Hematopoietic multipotent progenitor cell treated with erythropoietin and hydrocortisone succinate and interleukin-3 and kit ligand, for 6 days (in vitro differentiated cells): ENCODE measurements around the gene FAM3B.
"Not testable (repeated sequence)": the region's sequence is repeated elsewhere in the genome, so short reads cannot be mapped to it uniquely, and the experiment has no call there.

Source experiments
- DNase-seq: peaks from one replicate; pipeline ENCODE4 v3.0.0-alpha.2; 2015

FAM3B gene

DNA sequence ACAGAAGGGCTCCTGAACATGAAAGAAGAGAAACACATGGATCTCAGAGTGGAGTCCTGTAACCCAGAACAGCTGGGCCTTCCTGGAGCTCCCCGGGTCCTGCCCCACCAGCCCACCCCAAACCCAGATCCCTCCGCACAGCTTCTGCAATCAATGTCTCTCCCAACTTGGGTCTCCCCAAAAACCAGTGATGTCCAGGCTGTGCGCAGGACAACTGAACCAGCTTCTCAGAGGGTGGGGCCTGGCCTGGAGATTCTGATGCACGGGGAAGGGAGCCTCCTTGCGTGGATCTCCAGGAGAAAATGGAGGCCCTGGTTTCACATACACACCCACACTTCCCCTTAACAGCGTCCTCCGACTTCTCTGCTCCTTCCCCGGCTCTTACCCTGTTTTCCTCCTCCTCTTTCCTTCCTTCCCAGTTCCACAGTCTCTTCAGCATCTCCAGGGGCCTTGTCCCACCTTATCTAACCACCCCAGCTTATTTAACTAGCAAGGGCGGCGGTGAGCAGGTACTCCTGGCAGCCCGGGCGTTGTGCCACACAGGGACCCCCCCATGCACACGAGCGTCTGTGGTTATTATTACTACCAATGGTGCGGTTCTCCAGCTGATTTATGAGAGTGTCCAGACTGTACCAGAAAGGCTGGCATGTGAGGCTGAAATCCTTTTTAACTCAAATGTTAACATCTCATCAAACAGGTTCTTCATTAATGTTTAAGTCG lies 34.0 kb downstream of the FAM3B start:
- no peak for DNase-seq

DNA sequence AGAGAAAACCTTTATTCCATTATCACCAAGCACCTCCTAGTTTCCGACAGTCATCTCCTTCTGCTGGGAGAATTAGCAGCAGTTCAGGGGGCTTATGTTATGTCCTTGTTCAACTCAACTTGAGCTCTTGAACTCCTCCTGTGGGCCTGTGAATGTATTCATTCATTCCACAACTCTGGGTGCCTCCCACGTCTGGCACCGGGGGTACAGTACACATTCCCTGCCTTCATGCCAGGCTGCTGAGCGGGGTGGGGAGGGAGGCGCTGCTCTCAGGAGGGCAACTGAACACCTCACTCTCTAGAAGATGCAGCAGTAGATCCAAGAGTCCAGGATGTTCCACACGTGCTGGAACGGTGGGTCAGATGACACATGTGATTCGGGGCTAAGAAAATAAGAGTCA lies 40.9 kb downstream of the FAM3B start:
- no peak for DNase-seq

DNA sequence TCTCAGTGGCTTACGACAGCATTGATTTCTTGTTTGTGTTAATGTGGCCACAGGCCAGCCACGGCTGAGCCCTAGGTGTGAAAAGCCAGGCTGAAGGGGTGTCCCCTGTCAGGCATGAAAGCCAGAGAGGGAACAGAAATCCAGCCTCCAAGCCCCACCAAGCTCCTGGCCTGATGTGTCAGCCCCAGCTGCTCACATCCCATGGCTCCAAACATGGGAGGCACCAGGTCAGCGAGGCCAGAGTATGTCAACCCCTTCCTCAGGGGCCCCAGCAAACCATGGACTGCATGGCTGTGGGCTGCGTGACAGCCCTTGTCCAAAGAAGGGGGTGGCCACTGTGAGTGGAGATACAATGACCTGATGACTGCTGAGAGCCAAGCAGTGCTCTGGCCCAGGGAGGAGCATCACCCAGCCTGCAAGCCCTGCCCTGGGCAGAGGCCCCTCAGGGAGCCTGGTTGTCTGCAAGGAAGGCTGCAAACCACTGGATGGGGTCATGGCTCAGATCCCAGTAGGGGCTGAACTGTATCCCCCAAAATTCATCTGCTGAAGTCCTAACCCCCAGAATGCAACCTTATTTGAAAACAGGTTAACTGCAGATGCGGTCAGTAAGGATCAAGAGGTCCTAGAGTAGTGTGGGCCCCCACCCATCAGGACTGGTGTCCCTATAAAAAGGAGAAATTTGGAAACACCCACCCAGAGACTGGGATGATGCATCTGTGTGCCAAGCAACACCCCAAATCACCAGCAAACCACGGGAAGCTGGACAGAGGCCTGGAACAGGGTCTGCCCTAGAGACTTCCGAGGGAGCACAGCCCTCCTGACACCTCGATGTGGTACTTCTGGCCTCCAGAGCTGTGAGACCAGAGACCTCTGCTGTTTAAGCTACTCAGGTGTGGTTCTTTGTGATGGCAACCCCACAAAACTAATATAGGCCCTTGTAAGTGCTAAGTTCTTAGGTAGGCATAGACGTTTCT lies 41.9 kb downstream of the FAM3B start:
- DNase-seq = no peak

DNA sequence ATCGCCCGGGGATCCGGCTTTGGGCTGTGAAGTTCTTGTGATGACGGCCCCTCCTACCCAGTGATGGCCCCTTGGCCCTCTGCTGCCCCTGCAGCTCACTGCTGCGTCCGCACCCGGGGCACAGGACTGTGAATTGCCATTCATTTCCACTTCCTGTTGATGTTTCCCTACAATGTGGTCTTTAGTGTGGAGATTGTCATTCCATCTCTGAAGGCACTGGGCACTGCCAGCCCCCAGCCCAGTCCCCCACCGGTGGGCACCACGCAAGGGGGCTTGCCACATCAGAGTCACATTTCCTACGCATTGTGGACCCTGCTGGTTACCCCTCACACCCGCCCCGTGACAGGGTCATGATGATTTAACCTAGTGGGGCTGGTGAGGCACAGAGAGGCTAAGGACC lies 42.7 kb downstream of the FAM3B start:
- DNase-seq = no peak

DNA sequence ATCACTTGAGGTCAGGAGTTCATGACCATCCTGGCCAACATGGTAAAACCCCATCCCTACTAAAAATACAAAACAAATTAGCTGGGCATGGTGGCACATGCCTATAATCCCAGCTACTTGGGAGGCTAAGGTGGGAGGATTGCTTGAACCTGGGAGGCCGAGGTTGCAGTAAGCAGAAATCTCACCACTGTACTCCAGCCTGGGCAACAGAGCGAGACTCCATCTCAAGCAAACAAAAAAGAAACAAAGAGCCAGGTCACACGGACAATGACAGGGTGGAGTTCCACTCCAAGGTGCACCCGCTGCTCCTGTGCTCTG lies 43.1 kb downstream of the FAM3B start:
- not testable (repeated sequence) for DNase-seq

DNA sequence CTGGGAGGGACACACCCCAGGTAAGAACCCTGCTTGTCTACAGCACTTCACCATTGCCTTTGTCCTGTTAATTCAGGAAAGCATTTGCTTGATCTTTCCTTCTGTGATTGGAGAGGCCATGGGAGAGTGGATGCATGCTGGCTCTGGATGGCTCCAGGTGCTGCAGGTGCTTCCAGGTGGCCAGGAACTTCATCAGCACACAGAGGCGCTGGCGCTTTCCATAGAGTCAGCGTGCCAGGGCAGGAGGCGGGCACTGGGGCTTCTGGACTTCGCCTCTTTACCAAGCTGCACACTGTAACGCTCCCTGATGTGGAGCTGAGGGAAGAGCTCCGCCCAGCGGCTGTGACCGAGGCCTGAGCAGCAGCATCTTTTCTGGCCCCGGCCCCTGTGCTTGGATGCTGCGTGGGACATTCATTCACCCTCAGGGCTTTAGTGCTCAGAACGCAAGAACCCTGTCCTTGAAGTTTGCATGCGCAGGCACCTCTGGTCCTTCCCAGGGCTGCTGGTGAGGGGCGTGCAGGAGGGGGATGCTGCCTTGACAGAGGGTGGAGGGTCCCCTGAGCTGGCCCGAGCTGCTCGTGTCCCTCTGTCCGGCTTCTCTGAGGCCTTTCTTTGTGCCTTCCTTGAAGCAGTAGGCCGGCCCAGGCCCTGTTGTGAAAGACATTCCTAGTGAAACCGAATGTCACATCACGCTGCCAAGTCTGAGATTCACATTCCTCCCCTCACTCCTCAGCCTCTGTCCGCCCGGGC lies 43.6 kb downstream of the FAM3B start:
- DNase-seq = no peak

DNA sequence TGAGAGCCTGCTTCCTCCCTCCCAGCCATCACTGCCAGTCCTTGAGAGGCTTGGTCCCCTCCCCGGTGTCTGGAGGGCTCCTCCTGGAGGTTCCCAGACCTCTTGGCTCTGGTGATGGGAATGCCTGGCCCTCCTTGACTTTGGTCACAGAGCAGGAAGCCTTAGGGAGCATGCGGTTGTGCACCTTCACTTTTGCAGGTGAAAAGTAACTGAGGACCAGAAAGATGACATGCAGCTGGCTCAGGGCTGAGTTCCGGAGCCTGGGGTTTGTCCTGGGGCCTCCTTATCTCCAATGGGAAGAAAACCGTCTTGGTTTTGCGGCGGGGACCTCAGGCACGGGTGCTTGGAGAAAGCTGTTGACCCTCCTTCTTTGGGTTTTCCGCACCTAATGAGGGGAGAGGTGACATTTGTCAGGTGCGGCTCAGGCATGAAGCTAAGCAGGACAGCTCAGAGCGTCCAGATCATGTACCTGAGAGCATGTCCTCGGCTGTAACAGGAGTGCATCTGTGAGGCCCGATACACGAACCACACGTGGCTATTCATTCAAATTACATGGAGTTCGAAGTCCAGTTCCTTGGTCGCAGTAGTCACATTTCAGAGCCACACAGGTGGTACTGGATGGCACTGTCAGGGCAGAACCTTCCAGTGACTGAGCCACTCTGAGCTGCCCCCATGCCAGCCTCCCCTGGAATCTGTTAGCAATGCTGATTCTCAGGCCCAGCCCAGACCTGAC lies 44.6 kb downstream of the FAM3B start:
- no peak for DNase-seq

DNA sequence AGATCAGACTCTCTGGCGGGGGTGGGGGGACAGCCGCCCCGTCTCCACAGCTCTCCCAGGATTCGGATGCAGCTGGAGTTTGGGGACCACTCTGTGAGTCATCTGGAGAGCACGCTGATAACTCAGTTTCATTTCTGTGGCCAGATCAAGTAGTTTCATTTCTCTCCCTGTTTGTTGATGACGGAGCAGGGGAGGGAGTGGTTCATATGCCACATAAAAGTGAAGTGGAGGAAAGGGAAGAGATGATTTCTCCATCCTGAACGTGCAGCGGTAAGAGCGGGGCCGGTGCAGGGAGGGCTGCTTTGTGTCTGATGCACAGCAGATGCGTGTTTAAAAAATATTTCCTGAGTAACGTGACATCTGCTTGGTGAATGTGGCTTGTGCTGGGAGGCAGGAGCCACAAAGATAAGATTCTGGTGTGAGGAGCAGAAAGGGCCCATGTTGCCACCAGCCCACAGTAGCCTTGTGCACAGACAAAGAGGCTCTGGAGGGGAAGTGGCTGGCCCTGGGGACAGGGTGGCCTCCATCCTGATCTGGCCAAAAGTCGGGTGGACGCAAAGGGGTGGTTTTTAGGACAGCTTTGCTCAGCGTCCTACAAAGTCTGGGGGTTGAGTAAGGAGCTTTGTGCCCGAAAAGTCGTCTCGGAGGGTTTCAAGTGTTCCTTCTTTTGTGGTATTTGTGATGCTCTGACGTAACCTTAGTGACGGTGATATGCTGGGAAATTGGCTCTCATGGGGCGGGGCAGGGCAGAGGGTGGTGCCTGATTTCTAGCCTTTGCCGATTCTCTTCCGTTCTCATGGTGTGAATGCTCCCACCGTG lies 45.4 kb downstream of the FAM3B start, which contains the start of gene MX2:
Gene MX2 (plus strand): TSS at position 242 of the 819 bp plus-strand sequence. CDS start 14,880 bp downstream, outside the sequence.
- DNase-seq = peak; percentile 75

DNA sequence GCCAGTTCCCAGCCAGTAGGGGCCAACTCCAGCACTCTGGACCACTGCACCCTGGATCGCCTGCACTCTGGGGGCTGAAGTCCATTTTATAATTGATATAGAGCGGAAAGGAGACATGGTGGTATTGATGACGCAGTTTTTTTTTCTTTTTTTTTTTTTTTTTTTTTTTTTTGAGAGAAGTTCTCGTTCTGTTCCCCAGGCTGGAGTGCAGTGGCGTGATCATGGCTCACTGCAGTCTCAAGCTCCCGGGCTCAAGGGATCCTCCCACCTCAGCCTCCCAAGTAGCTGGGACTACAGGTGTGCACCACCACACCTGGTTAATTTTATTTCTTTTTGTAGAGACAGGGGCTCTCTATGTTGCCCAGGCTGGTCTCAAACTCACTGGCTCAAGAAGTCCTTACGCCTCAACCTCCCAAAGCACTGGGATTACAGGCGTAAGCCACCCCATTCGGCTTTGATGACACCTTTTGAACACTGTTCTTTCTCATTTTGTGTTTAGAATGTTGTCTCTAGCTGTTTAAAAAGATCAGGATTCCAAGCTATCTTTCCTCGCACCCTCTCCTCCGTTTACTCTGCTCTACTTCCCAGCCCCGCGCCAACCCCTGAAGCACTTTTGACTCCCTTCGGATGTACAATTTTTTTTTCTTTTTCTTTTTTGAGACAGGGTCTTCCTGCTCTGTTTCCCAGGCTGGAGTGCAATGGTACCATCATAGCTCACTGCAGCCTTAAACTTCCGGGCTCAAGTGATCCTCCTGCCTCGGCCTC lies 46.2 kb downstream of the FAM3B start:
- DNase-seq = no peak

DNA sequence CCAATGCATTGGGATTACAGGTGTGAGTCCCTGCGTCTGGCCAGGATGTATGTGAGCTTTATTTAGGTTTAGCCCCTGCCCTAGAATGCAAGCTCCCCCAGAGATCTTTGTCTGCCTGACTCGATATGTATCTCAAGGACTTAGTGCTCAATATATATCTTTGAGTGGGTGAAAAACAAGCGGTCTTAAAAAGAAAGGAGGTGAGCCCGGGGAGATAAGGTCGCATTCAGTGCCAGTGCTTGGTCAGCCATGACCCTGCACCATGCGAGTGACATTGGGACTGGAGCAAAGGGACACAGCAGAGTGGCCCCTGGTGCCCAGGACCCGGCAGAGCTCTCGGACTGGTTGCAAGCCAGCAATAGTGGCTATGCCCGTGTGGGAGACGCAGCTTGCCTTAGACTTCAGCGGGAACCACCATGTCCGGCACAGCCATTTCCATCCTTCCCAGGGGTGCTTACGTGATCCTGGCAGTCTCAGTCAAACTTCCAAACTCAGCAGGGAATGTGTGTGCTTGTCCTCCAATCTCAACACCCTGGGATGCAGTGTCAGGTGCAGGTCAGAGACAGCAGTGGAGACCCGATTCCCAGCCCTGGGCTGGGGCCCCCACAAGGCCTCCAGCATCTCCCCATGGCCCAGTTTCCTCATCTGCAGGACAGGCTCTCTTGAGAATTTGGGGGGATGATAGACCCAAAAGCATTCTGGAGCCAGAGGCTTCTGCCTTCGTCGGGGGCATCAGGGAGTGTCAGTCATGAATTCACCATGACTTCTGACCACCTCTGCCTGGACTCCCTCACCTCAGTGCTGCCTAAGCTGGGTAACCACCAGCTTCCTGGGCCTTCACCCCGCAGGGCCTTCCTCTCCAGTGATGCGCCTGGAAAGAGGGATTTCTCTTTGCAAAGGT lies 47.0 kb downstream of the FAM3B start:
- no peak for DNase-seq

DNA sequence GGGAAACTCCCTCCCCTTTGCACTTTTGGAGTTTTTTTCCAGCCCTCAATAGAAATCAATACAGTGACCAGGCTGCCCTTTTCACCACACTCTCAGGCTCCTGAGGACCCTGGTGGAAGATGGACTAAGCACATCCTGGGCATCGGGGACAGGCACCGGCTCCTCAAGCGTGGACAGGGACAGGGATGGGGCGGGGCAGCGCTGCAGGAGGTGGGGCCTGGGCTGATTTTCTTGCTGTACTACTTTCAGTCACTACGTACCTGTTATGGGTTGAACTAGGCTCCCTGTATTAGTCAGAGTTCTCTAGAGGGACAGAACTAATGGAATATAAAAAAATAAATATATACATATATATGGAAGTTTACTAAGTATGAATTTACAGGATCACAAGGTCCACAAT lies 47.7 kb downstream of the FAM3B start:
- no peak for DNase-seq

DNA sequence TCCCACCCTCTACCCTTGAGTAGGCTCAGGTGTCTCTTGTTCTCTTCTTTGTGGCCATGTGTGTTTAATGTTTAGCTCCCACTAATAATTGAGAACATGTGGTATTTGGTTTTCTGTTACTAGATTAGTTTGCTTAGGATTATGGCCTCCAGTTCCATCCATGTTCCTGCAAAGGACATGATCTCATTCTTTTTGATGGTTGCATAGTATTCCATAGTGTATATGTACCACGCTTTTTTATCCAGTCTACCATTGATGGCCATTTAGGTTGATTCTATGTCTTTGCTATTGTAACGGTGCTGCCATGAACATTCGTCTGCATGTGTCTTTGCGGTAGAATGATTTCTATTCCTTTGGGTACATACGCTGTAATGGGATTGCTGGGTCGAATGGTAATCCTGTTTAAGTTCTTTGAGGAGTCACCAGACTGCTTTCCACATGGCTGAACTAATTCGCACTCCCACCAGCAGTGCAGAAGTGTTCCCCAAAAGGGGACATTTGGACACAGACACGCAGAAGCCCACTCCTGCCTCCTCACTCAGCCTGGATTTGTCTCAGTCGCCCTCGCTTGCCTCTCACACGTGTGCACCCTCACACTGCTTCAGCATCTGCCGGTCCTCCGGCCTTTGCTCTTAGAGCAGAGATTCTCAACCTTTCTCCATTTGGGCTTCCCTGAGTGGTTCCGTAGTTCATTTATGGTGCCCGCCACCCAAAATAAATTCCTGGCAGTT lies 48.9 kb downstream of the FAM3B start:
- no peak for DNase-seq

DNA sequence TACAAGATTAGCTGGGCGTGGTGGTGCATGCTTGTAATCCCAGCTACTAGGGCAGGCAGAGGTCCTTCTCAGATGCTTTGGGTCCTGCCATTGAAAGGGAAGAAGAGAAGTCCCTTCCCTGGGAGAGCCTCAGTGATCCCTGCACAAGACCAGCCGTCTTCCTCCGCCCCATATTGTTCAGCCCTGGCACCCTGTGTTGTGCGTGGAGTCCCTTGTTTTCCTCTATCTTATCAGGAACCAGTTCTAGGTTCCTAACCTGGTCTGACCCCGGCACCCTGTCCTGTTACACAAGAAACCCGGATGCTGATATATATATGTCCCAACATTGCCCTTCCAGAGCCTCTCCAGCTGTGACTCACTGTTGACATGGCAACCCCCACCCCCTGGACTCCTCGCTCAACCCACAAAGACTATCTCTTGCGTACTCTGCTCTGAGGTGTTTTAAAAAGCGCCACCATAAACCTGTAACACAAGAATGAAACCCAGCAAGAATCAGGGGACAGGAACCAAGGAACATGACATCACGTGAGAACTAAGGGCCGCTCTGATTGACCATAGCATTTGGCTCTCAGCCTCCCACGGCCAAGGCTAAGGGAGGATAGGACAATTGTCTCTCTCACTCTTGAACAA lies 50.0 kb downstream of the FAM3B start:
- peak; percentile 20 for DNase-seq

DNA sequence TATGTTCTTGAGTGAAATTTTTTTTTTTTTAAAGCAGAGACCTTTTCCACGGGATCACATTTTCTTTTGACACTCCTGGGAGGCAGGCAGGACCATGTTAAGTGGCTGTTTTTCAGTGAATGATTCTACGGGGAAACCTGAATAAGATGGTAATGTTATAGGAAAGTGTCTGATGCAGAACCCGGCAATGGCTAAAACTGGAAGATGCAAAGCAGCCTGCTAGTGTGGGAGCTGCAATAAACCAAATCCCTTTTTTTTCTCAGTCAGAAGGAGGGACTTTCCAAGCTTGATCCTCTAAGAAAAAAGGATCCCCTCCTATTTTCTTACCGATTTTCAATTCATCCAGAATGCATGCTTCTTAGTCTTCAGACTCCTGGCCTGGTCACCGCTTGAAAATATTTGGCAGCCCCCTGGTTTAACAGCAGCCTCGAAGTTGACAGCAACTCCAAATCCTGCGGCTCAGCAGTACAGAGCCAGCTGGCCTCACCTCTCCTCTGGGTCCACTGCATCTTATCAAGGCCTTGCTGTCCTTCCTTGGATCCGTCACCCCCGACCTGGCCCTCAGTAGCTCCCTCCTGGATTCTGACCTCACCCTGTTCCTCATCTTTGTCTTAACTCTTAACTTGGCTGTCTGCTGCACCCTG lies 50.8 kb downstream of the FAM3B start:
- DNase-seq = no peak

DNA sequence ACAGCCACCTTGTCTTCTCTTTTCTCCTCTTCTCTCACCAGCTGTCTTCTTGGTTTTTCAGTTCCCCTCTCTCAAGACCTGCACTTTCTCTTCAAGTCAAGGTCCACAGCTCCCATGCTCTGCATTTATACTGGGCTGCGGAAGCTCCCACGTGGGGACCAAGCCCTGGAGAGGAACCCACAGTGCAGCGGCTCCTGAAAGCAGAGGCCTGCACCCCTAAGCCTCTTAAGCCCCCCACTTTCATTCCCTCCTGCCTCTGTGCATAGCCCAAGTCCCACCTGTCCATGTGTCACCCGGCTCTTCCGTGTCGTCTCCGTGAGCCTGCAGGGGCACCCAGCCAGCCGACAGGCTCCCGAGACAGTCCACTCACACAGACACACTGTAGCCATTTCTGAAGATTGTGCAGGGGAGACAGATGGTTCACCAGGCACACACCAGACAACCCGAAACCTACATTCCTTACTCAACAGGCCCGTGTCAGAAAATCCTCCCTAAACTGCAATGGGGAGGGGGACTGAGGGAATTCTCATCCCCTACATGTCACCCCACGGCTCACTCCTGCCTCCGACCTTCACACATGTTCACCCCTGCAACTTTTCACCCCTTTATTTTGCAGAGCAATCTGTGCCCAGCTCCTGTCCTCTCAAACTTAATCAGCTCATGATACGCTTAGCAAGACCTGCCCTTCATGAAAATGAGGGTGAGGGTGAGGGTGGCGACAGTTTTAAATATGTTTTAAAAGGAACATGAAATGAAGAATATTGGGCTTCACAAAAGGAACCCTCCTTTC lies 51.5 kb downstream of the FAM3B start:
- no peak for DNase-seq

DNA sequence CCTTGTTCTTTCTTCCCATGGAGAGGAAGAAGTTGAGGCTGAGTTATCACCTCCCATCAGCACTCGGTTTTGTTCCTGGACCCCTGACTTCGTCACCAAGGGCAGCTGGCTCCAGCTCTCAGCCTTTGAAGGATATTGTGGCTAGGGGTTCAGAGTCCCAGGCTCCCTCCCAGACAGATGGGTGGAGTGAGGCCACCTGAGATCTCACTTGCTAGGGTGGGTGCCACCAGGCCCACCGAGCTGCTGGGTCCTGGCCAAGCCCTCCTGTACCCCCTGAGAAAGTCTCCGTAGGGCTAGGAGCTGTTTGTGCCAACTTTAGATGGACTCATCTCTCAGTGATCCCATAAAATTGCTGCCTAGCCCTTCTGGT lies 52.1 kb downstream of the FAM3B start:
- no peak for DNase-seq
